PC-3 (cell line): ENCODE data around the gene SPTSSB.

Experiments
- CTCF ChIP-seq: fragments of 300-600 bp; sonication (generic); conservative IDR thresholded peaks from 2 replicates; pipeline ENCODE4 v1.5.1; 2017; ENCODE audit warnings: antibody characterized with exemption, low read depth, mild to moderate bottlenecking, low read length
- EZH2 ChIP-seq: fragments of 300-600 bp; sonication (generic); IDR thresholded peaks from one replicate; pipeline ENCODE4 v1.6.1; 2017; ENCODE audit warnings: antibody characterized with exemption, mild to moderate bottlenecking, low read length; ENCODE audit not compliant: unreplicated experiment

- TF ChIP-seq CTCF, result no peak
- no peak for TF ChIP-seq EZH2
Observed at GRCh38 chr3:161409858-161410257, 38.5 kb upstream of the SPTSSB start.
